Fibroblast of the conjunctiva (primary cell): ENCODE measurements around the gene BDKRB2.
"Not testable (repeated sequence)": the region's sequence is repeated elsewhere in the genome, so short reads cannot be mapped to it uniquely, and the experiment has no call there.

Experiments
- DNase-seq: peaks from one replicate; pipeline ENCODE4 v3.0.0-alpha.2; 2010; ENCODE audit warnings: low read depth

BDKRB2 gene

GRCh38 chr14:96225213-96225612 lies 20.6 kb downstream of the BDKRB2 start:
- DNase-seq, result no peak

- DNase-seq, result no peak
Measured at GRCh38 chr14:96225745-96226151, 21.1 kb downstream of the BDKRB2 start.

GRCh38 chr14:96227428-96227827 lies 22.8 kb downstream of the BDKRB2 start:
- DNase-seq, result no peak

- no peak for DNase-seq
Measured at GRCh38 chr14:96229315-96229714, 24.7 kb downstream of the BDKRB2 start.

- no peak for DNase-seq
Measured at GRCh38 chr14:96231056-96231455, 26.4 kb downstream of the BDKRB2 start.

- DNase-seq, result no peak
Measured at GRCh38 chr14:96231526-96232130, 27.0 kb downstream of the BDKRB2 start.

- DNase-seq, result no peak
Measured at GRCh38 chr14:96232506-96232905, 27.9 kb downstream of the BDKRB2 start.

GRCh38 chr14:96233661-96234060 lies 29.0 kb downstream of the BDKRB2 start:
- DNase-seq, result no peak

- no peak for DNase-seq
Measured at GRCh38 chr14:96235426-96235825, 30.8 kb downstream of the BDKRB2 start.

GRCh38 chr14:96237641-96238040 lies 33.0 kb downstream of the BDKRB2 start:
- DNase-seq, result no peak

- DNase-seq, result no peak
Measured at GRCh38 chr14:96238676-96239265, 34.1 kb downstream of the BDKRB2 start.

- no peak for DNase-seq
Measured at GRCh38 chr14:96239711-96240141, 35.1 kb downstream of the BDKRB2 start.

- DNase-seq, result no peak
Measured at GRCh38 chr14:96240641-96241040, 36.0 kb downstream of the BDKRB2 start.

- no peak for DNase-seq
Measured at GRCh38 chr14:96242126-96242525, 37.5 kb downstream of the BDKRB2 start.

- no peak for DNase-seq
Measured at GRCh38 chr14:96243785-96244184, 39.1 kb downstream of the BDKRB2 start.

GRCh38 chr14:96245074-96245473 lies 40.4 kb downstream of the BDKRB2 start:
- not testable (repeated sequence) for DNase-seq

- DNase-seq, result no peak
Measured at GRCh38 chr14:96245710-96246538, 41.3 kb downstream of the BDKRB2 start.

GRCh38 chr14:96246539-96246847 lies 41.9 kb downstream of the BDKRB2 start:
- DNase-seq, result peak; percentile 91

- no peak for DNase-seq
Measured at GRCh38 chr14:96247031-96247430, 42.4 kb downstream of the BDKRB2 start.

GRCh38 chr14:96249029-96249428 lies 44.4 kb downstream of the BDKRB2 start:
- DNase-seq, result peak; percentile 83

GRCh38 chr14:96250485-96250884 lies 45.8 kb downstream of the BDKRB2 start:
- DNase-seq, result no peak

- DNase-seq, result no peak
Measured at GRCh38 chr14:96251656-96252155, 47.1 kb downstream of the BDKRB2 start.

GRCh38 chr14:96252323-96252998 lies 47.8 kb downstream of the BDKRB2 start:
- no peak for DNase-seq
